ENCODE measurements around the gene PTPN12. TPM values are rescaled to one million over a fixed set of nuclear protein-coding genes. Genes with fewer than 3 reads are reported as not detected.

PTPN12 gene
- total RNA-seq, 1 experiment from 2014 or later = 104 TPM

- intact Hi-C loops (cut with micrococcal nuclease) = no loop called here
Measured at GRCh38 chr7:77542895-77543294, 5.8 kb downstream of the PTPN12 start.

GRCh38 chr7:77543910-77544309 is 6.8 kb downstream of the PTPN12 start:
- Mint-ChIP-seq H3K9me3 (ENCODE audit: unreplicated experiment) (no peaks in the 10 kb centered on the region), H3K36me3 (ENCODE audit: insufficient read depth, unreplicated experiment) (no peaks in the 10 kb centered on the region), H3K27me3 (ENCODE audit: insufficient read depth, unreplicated experiment) (no peaks in the 10 kb centered on the region), H3K4me3 (ENCODE audit: unreplicated experiment) (no peak overlapping the region), H3K27ac (ENCODE audit: low read depth, unreplicated experiment) (no peak overlapping the region), H3K4me1 (ENCODE audit: insufficient read depth, unreplicated experiment) (peaks cover 45% of the 10 kb centered on the region)
- ChIA-PET CTCF (interaction anchor here (1.4 kb wide), 1 partner anchor 108 kb away, joined by 6 read pairs; no protein-coding TSS in a partner anchor), POLR2A (interaction anchor here (0.6 to 3.4 kb wide), 2 partner anchors 14 to 21 kb away, joined by 3 to 15 read pairs; no protein-coding TSS in a partner anchor)
- no peak for DNase-seq (ENCODE audit: unreplicated experiment)
- intact Hi-C loops (cut with micrococcal nuclease) = no loop called here
- BruUV-seq (replicated peaks) = no TSS peak
- no peak for TF ChIP-seq CTCF (IDR thresholded peaks at IDR 0.05; ENCODE audit: unreplicated experiment)

More at GRCh38 chr7:77542895-77543294, 5.8 kb downstream of the PTPN12 start:
- no TSS peak for BruUV-seq (replicated peaks)
- no peaks in the 10 kb centered on the region for H3K27me3 Mint-ChIP-seq (ENCODE audit: insufficient read depth, unreplicated experiment)
- TF ChIP-seq CTCF (IDR thresholded peaks at IDR 0.05; ENCODE audit: unreplicated experiment) = no peak
- POLR2A ChIA-PET = interaction anchor here (0.6 to 5.8 kb wide), 9 partner anchors 8 to 153 kb away, joined by 3 to 62 read pairs (median 5); partner anchors contain the start of gene RSBN1L
- H3K27ac Mint-ChIP-seq (ENCODE audit: low read depth, unreplicated experiment) = peak overlapping the region; percentile 54
- DNase-seq (ENCODE audit: unreplicated experiment) = no peak
- no peaks in the 10 kb centered on the region for H3K36me3 Mint-ChIP-seq (ENCODE audit: insufficient read depth, unreplicated experiment)
- no peaks in the 10 kb centered on the region for H3K9me3 Mint-ChIP-seq (ENCODE audit: unreplicated experiment)
- CTCF ChIA-PET = interaction anchor here (0.5 to 1.4 kb wide), 6 partner anchors 14 to 203 kb away, joined by 3 to 6 read pairs (median 4); no protein-coding TSS in a partner anchor
- peak overlapping the region; percentile 4 for H3K4me3 Mint-ChIP-seq (ENCODE audit: unreplicated experiment)
- peaks cover 35% of the 10 kb centered on the region for H3K4me1 Mint-ChIP-seq (ENCODE audit: insufficient read depth, unreplicated experiment)

DNA sequence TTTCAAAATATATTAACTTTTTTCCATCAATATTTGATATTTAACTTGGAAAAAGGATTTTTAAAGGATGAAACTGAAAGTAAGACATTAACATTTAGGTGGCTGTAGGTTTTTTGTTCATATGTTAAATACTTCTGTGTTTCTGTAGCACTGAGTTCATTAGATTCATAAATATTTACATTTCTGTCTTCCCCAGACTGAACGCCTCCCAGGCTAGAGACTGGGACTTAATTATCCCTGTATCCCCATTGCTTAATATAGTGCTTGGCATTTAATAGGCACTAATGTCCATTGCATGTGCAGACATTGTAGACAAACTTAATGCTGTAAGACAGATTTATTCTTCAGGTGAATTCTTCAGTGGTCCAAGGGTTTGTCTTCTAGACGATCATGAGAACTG is 7.4 kb downstream of the PTPN12 start:
- POLR2A ChIA-PET = interaction anchor here (0.6 to 3.4 kb wide), 3 partner anchors 13 to 21 kb away, joined by 3 to 15 read pairs (median 6); no protein-coding TSS in a partner anchor
- CTCF ChIA-PET = interaction anchor here (0.5 to 1.5 kb wide), 2 partner anchors 21 to 37 kb away, joined by 3 to 4 read pairs; no protein-coding TSS in a partner anchor
- peaks cover 48% of the 10 kb centered on the region for H3K4me1 Mint-ChIP-seq (ENCODE audit: insufficient read depth, unreplicated experiment)
- intact Hi-C loops (cut with micrococcal nuclease) = no loop called here
- BruUV-seq (replicated peaks) = no TSS peak
- no peak for TF ChIP-seq CTCF (IDR thresholded peaks at IDR 0.05; ENCODE audit: unreplicated experiment)
- no peak overlapping the region for H3K27ac Mint-ChIP-seq (ENCODE audit: low read depth, unreplicated experiment)
- no peaks in the 10 kb centered on the region for H3K9me3 Mint-ChIP-seq (ENCODE audit: unreplicated experiment)
- no peaks in the 10 kb centered on the region for H3K27me3 Mint-ChIP-seq (ENCODE audit: insufficient read depth, unreplicated experiment)
- no peak for DNase-seq (ENCODE audit: unreplicated experiment)
- H3K4me3 Mint-ChIP-seq (ENCODE audit: unreplicated experiment) = no peak overlapping the region
- H3K36me3 Mint-ChIP-seq (ENCODE audit: insufficient read depth, unreplicated experiment) = no peaks in the 10 kb centered on the region

GRCh38 chr7:77548206-77548605 is 11.1 kb downstream of the PTPN12 start:
- Mint-ChIP-seq H3K9me3 (ENCODE audit: unreplicated experiment) (no peaks in the 10 kb centered on the region), H3K27ac (ENCODE audit: low read depth, unreplicated experiment) (peak overlapping the region; percentile 29), H3K4me3 (ENCODE audit: unreplicated experiment) (no peak overlapping the region), H3K36me3 (ENCODE audit: insufficient read depth, unreplicated experiment) (no peaks in the 10 kb centered on the region), H3K27me3 (ENCODE audit: insufficient read depth, unreplicated experiment) (no peaks in the 10 kb centered on the region), H3K4me1 (ENCODE audit: insufficient read depth, unreplicated experiment) (peaks cover 53% of the 10 kb centered on the region)
- TF ChIP-seq CTCF (IDR thresholded peaks at IDR 0.05; ENCODE audit: unreplicated experiment) = no peak
- no TSS peak for BruUV-seq (replicated peaks)
- CTCF ChIA-PET = interaction anchor here (0.6 to 2.8 kb wide), 7 partner anchors 9 to 108 kb away, joined by 3 to 7 read pairs (median 3); no protein-coding TSS in a partner anchor
- DNase-seq (ENCODE audit: unreplicated experiment) = no peak
- POLR2A ChIA-PET = interaction anchor here (0.6 to 3.2 kb wide), 9 partner anchors 9 to 150 kb away, joined by 3 to 15 read pairs (median 4); partner anchors contain the start of gene PTPN12
- intact Hi-C loops (cut with micrococcal nuclease) = no loop called here
